Mammary epithelial cell (primary cell): ENCODE data around the gene SHISA5.

Experiments
- CTCF ChIP-seq, 2 donors: IDR thresholded peaks in 1 of 2; conservative IDR thresholded peaks in 1 of 2; 2 replicates each; pipeline ENCODE4 v1.5.1; 2011 to 2012; ENCODE audit warnings: inconsistent platforms in 2 of 2, low read length in 2 of 2, mild to moderate bottlenecking in 2 of 2, control low read depth in 1 of 2, low read depth in 1 of 2; ENCODE audit not compliant: insufficient read depth in 1 of 2; ENCODE audit errors: extremely low read depth in 1 of 2
- EZH2 ChIP-seq: IDR thresholded peaks from 2 replicates; pipeline ENCODE4 v1.6.1; 2012; ENCODE audit warnings: low read length, inconsistent platforms, borderline replicate concordance

DNA sequence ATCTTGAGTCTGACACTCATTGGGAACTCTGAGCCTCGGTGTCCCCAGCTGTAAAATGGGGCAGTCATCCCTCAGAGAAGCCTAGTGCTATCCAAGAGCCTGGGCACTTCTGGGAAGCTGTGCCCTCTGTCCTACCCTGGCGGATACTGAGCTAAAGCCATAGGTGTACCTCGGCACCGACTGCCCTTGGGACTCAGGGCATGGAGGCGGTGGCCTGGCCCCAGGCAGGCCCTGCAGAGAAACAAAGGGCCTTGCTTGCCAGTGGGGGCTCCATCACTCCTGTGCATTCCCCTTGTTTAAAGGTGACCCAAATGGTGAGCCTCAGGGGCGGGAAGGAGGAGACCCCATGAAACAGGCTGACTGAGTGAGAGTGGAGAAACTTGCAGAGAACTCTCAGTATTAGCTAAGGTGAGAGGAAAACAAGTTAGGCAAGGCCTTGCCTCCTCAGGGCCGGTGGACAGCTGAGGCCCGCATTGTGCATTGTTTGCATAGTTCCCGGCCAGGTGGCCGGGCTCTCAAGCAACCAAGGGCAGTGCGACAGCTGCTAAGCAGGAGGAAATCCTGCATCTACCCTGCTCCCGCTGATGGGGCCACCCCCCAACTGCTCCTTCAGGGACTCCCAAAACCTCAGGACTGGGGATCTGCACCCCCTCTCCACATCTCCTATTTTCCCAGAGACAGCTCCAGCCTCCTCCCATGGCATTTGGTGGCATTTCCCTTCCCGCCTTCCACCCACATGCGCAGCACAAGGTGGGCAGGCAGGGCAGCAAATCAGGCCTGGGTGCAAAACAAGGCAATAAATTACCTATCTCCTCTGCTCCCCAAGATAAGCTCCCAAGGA lies 48.4 kb upstream of the SHISA5 start:
- TF ChIP-seq CTCF (conservative IDR thresholded peaks at IDR 0.05 in 1 of 2, IDR thresholded peaks at IDR 0.05 in 1 of 2; ENCODE audit: extremely low read depth in 1 of 2, insufficient read depth in 1 of 2, low read depth in 1 of 2, low read length in 2 of 2) (no peak), EZH2 (no peak)
